GM10248 (cell line): Measurements from ENCODE around the gene ACSF3.

ENCODE experiments used
- CTCF ChIA-PET: fragments of 300-600 bp; sonication (Branson Sonifier 250); formaldehyde crosslinking; extraction: SDS; loops from one replicate; lab custom pipeline; 2021; ENCODE audit warnings: antibody characterized with exemption; lab: Yijun Ruan, JAX
- POLR2A ChIA-PET: fragments of 350-650 bp; sonication (Branson Sonifier 250); formaldehyde crosslinking; extraction: SDS; loops from one replicate; lab custom pipeline; 2020; ENCODE audit warnings: antibody characterized with exemption; lab: Yijun Ruan, JAX
- DNase-seq: peaks from one replicate; pipeline ENCODE4 v3.0.0; 2012; ENCODE audit errors: extremely low spot score
- CTCF ChIP-seq: IDR thresholded peaks from 2 replicates; pipeline ENCODE4 v1.5.1; 2012; ENCODE audit warnings: mild to moderate bottlenecking, low read depth; ENCODE audit errors: extremely low read depth, missing control alignments, control extremely low read depth

Gene ACSF3

GRCh38 chr16:89104930-89105571 lies 11.4 kb downstream of the ACSF3 start:
- POLR2A ChIA-PET, result interaction anchor here (1.0 kb wide), 1 partner anchor 51 kb away, joined by 3 read pairs; no protein-coding TSS in a partner anchor
- no peak for TF ChIP-seq CTCF
- CTCF ChIA-PET, result interaction anchor here (0.8 to 1.6 kb wide), 4 partner anchors 9 to 41 kb away, joined by 3 to 4 read pairs (median 4); partner anchors contain the start of gene ACSF3
- DNase-seq, result peak; percentile 87

DNA sequence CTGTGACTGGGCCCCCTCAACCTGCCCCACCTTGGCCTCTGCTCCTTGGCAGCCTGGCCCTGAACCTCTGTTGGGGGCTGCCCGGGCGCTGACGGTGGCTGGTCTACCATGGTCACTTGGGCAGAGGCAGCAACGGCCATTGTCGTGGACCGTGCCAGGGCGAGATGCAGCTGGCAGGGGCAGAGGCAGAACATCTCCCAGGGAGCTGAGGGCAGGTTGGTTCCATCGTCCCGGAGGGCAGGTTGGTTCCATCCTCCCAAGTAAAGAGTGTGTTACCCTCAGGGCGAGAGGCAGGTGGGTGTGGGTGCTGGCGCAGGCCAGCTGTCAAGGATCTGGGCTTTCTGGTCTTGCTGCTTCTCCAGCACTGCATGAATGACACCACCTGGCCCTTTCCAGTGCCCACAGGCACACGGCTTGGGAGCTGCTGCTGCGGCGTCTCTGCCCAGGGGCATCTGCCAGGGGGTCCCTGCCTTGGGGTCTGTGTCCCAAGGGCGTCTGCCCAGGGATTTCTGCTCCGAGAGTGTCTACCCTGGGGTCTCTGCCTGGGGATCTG lies 12.0 kb downstream of the ACSF3 start:
- TF ChIP-seq CTCF, result no peak
- ChIA-PET POLR2A (interaction anchor here (1.0 kb wide), 1 partner anchor 51 kb away, joined by 3 read pairs; no protein-coding TSS in a partner anchor), CTCF (interaction anchor here (0.8 kb wide), 1 partner anchor 9 kb away, joined by 3 read pairs; no protein-coding TSS in a partner anchor)
- DNase-seq, result no peak

DNA sequence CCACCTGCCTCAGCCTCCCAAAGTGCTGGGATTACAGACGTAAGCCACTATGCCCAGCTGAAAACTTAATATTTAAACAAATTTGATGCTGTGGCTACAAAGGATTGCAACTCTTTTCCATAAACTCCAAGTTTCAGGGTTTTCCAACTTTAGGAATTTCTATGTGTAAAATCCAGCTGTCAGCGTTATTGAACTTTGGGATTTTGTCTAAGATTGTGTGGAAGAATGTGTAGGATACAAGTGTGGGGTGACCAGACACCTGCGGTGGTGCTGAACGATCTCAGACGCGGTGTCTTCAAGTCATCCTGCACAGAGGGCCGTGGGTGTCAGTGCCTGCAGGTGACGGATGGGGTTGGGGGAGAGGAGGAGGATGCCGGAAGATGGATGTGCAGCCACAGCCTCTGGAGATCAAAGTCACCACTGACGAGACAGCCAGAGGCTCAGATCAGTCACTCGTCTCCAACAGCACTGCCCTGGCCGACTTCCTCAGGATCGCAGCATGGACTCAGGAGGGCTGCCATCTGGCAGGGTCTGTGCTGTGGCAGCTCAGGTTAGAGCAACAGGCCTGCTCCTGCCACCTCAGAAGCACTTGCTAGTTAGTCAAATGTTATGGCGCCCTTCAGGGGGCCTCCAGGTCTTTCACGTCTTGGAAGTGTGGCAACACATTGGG lies 13.0 kb downstream of the ACSF3 start:
- no peak for TF ChIP-seq CTCF
- DNase-seq, result no peak
- CTCF ChIA-PET, result no interaction called here
- POLR2A ChIA-PET, result no interaction called here

DNA sequence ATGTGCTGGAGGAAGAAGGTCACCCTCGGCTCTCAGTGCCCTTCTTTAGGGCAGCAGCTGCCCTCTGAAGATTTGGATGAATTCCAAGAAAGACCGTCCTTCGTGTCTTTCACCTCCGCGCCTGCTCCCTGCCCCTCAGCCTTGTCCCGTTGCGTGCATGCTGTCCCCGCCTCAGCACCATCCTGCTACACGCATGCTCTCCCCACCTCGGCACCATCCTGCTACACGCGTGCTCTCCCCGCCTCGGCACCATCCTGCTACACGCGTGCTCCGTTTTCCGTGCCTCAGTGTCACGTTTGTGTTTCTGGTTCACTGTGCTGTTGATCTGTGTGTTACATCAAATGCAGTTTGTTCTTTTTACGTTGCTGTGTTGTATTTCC lies 13.5 kb downstream of the ACSF3 start:
- POLR2A ChIA-PET, result no interaction called here
- TF ChIP-seq CTCF, result no peak
- CTCF ChIA-PET, result no interaction called here
- DNase-seq, result no peak

- POLR2A ChIA-PET, result no interaction called here
- no peak for TF ChIP-seq CTCF
- CTCF ChIA-PET, result no interaction called here
- DNase-seq, result no peak
These were observed 14.8 kb downstream of the ACSF3 start for GRCh38 chr16:89108416-89108815.

DNA sequence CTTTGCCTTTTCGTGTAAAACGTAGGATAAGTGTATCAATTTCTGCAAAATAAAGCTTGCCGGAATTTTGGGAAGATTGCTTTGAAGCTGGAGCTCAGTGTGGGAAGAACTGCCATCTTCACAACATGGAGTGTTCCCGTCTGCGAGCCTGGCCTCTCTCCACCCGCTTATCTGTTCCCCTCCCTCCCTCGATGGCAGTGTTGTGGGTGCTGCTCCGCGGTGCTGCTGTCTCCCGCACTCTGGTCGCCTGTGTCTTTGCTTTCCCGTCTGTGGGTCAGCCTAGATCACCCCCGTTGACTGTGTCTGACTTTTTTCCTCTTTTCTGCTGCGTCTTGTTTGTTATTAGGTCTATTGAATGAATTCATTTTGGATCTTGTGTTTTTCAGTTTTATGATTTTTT lies 17.0 kb downstream of the ACSF3 start:
- no peak for TF ChIP-seq CTCF
- ChIA-PET CTCF (interaction anchor here (1.1 kb wide), 1 partner anchor 132 kb away, joined by 3 read pairs; no protein-coding TSS in a partner anchor), POLR2A (no interaction called here)
- no peak for DNase-seq
